ACC112 (cell line): ENCODE results near the gene LRG1.

ENCODE experiments used
- H2AFZ ChIP-seq: fragments of 200-600 bp; sonication (generic); one replicate; pipeline ENCODE4 v1.6.0; 2017; ENCODE audit warnings: antibody characterized with exemption, low read length; ENCODE audit not compliant: unreplicated experiment
- H3K27ac ChIP-seq: fragments of 200-600 bp; sonication (generic); 2 replicates; pipeline ENCODE4 v1.5.1; 2014; ENCODE audit warnings: low read depth, mild to moderate bottlenecking, antibody characterized with exemption, low read length, moderate library complexity
- H3K27me3 ChIP-seq: fragments of 200-600 bp; sonication (generic); 2 replicates; pipeline ENCODE4 v1.6.1; 2014; ENCODE audit warnings: mild to moderate bottlenecking, antibody characterized with exemption, low read length, moderate library complexity, mixed read lengths; ENCODE audit not compliant: insufficient read depth
- H3K36me3 ChIP-seq: fragments of 200-600 bp; sonication (generic); 2 replicates; pipeline ENCODE4 v1.6.1; 2016; ENCODE audit warnings: mild to moderate bottlenecking, antibody characterized with exemption, low read length, moderate library complexity, mixed read lengths; ENCODE audit not compliant: insufficient read depth
- H3K4me1 ChIP-seq: fragments of 200-600 bp; sonication (generic); one replicate; pipeline ENCODE4 v1.6.1; 2016; ENCODE audit warnings: low read length, mixed read lengths; ENCODE audit not compliant: insufficient read depth, unreplicated experiment, control insufficient read depth
- H3K4me3 ChIP-seq: fragments of 200-600 bp; sonication (generic); 2 replicates; pipeline ENCODE4 v1.5.1; 2014; ENCODE audit warnings: mild to moderate bottlenecking, low read depth, low read length
- H3K79me2 ChIP-seq: fragments of 200-600 bp; sonication (generic); one replicate; pipeline ENCODE4 v1.6.0; 2016; ENCODE audit warnings: low read length; ENCODE audit not compliant: control insufficient read depth, unreplicated experiment, insufficient read depth

The LRG1 gene

DNA sequence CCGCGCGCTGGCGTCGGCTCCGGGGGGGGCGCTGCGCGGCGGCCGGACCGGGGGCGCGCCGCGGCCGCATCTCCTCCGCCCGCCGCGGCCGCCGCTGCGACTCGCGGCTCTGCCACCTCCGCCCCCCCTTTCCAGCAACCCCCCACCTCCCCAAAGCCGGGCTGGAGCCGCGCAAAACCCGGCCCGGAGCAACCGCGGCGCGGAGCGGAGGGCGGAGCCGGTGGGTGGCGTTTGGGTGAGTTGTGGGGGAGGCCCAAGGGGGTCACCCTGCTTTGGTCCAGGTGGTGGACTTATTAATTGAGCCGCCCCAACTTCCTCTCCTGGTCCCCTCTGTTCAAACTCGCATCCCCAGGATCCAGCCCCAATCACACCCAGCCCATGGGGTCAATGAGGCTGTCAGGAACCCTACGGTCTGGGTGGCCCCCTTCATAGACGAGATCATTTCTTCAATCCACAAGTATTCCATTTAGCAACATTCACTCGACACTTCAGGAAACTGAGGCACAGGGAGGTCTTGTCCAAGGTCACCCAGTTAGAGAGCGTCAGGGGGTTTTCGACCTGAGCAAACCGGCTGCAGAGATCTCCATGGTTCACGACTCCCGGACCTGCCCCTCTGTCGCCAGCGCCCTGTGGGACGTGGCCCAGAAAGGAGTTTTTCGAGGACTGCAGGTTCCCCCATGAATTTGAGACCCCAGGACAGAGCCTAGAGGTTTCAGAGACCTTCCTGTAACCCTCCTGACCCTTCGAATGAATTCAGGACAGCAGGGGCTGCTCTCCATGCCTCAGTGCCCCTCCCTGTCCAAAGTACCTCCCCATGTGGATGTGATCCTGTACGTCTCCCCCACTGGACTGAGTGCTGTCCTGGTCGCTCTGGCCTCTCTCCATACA, 42.1 kb upstream of the LRG1 start:
- peaks cover 36% of the 10 kb centered on the region for H3K27me3 ChIP-seq
- no peaks in the 10 kb centered on the region for H3K79me2 ChIP-seq
- no peak overlapping the region for H2AFZ ChIP-seq
- no peaks in the 10 kb centered on the region for H3K4me1 ChIP-seq
- H3K36me3 ChIP-seq, result no peaks in the 10 kb centered on the region
- no peak overlapping the region for H3K4me3 ChIP-seq
- H3K27ac ChIP-seq, result no peak overlapping the region

DNA sequence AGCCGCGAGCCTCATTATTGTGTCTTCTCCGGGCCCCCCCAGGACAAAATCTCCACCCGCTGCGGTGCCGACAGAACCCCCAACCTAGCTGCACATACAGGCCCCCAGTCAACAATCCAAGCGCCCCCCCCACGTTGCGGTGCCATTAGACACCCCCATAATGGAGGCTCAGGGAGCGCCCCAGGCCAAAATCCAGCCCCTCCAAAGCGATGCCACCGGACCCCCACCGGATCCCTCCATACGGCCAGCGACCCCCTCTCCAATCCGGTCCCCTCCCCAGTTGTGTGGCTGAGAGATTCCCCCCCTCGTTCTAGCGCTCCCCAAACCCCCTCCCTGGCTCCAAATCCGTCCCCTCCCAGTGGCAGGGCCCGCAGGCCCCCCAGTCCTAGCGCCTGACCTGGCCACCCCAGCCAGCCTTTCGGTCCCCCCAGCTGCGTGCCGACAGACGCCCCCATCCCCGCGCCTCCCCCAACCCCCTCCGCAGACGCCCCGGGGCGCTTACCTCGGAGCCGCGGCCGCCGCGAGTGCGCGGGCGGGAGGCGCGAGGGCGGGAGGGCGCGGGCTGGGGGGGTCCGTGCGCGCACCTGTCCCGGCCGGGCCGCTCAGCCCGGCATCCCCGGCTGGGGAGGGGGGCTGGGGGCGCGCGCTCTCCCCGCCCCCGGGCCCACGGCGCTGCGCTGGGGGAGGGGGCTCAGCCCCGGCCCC, 41.3 kb upstream of the LRG1 start:
- no peaks in the 10 kb centered on the region for H3K79me2 ChIP-seq
- H3K36me3 ChIP-seq, result no peaks in the 10 kb centered on the region
- no peak overlapping the region for H2AFZ ChIP-seq
- H3K27me3 ChIP-seq, result peaks cover 36% of the 10 kb centered on the region
- no peak overlapping the region for H3K27ac ChIP-seq
- no peak overlapping the region for H3K4me3 ChIP-seq
- no peaks in the 10 kb centered on the region for H3K4me1 ChIP-seq

DNA sequence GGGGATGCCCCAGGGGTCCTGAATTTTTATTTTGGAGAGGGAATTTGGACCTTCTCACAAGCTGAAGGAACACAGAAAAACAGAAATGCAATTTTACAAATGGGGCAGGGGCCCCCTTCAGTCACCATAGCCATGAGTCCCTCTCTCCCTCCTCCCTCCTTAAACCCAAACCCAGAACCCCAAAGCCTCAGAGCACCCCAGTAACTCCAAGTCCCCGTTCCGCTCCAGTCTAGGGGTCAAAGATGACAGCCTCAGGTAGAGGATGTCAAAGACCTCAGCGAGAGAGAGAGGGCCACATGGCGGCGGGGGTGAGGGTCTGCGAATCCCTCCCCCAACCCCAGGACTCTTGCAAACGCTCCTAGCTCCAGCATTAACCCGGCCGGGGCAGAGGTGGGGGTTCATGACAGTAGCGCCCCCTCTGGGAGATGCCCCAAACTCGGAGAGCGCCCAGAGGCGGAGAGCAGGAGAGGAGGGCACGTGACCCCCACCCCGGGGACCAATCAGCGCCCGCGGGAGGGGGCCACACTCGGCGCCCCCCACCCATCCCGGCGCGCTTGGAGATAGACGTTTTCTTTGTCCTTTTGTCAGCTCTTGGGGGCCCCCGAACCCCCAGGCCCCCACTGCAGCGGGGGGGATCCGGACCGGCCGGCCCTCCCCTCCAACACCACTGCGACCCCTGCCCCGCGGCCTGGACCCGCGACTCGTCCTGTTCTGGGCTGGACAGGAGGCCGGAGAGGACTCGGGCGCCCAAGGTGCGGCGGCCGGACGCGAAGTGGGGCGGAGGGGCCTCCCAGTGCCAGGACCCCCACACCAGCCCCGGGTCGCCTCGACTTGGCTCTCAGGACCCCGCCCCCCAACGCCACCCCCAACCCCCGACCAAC, 40.4 kb upstream of the LRG1 start:
- no peak overlapping the region for H3K27ac ChIP-seq
- H3K4me3 ChIP-seq, result no peak overlapping the region
- peaks cover 6% of the 10 kb centered on the region for H3K4me1 ChIP-seq
- H3K27me3 ChIP-seq, result peaks cover 33% of the 10 kb centered on the region
- no peaks in the 10 kb centered on the region for H3K36me3 ChIP-seq
- no peak overlapping the region for H2AFZ ChIP-seq
- H3K79me2 ChIP-seq, result no peaks in the 10 kb centered on the region

DNA sequence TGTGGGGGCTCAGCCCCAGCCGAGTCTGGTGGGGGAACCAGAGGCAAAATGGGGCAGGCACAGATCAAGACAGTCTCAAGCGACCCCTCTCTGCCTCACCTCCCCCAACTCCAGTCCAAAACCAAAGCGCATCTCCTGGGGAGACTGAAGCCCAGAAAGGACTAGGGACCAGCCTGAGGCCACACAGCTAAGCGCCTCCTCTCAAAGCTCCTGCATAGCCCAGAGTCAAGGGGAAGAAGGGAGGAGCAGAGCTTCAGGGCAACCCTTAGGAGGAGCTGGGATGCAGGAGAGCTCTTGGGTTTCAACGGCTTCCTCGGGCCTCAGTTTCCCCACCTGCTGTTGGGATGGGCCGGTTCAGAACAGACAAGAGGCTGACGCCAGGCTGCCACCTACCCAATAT, 39.6 kb upstream of the LRG1 start:
- H3K79me2 ChIP-seq, result no peaks in the 10 kb centered on the region
- no peak overlapping the region for H3K4me3 ChIP-seq
- no peaks in the 10 kb centered on the region for H3K36me3 ChIP-seq
- peaks cover 24% of the 10 kb centered on the region for H3K27me3 ChIP-seq
- no peak overlapping the region for H2AFZ ChIP-seq
- no peak overlapping the region for H3K27ac ChIP-seq
- H3K4me1 ChIP-seq, result peaks cover 14% of the 10 kb centered on the region

DNA sequence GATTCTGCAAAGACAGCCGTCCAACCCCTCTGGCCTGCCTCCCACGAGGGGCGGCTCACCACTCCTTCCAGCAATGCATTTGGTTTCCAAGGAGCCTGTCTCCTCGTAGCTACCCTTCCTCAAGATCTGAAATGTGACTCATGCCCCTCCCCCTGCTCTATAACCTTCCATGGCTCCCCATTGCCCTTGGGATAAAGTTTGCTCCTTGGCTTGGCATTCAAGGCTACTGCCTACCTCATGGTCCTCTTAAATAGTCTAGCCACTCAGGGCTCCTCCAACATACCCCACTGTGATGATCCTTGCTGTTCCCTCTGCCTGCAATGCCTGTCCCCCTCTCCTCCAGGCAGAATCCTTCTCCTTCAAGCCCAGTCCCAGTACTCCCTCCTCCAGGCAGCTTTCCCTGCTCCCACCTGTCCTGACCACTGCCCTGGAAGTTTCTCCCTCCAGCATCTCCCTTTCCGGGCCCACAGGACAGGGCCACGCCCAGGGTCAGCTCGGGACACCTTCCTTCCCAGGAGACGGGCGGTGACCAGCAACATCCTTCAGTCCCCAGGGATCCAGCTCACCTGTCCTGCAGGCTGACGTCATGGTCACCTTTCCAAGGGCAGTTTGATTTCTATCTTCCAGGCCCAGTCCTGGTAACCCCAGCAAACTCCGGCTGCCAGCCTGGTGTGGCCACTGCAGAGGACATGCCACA, 38.9 kb upstream of the LRG1 start:
- peaks cover 22% of the 10 kb centered on the region for H3K27me3 ChIP-seq
- H2AFZ ChIP-seq, result no peak overlapping the region
- H3K4me1 ChIP-seq, result peaks cover 15% of the 10 kb centered on the region
- H3K79me2 ChIP-seq, result no peaks in the 10 kb centered on the region
- H3K4me3 ChIP-seq, result no peak overlapping the region
- H3K27ac ChIP-seq, result no peak overlapping the region
- H3K36me3 ChIP-seq, result no peaks in the 10 kb centered on the region

DNA sequence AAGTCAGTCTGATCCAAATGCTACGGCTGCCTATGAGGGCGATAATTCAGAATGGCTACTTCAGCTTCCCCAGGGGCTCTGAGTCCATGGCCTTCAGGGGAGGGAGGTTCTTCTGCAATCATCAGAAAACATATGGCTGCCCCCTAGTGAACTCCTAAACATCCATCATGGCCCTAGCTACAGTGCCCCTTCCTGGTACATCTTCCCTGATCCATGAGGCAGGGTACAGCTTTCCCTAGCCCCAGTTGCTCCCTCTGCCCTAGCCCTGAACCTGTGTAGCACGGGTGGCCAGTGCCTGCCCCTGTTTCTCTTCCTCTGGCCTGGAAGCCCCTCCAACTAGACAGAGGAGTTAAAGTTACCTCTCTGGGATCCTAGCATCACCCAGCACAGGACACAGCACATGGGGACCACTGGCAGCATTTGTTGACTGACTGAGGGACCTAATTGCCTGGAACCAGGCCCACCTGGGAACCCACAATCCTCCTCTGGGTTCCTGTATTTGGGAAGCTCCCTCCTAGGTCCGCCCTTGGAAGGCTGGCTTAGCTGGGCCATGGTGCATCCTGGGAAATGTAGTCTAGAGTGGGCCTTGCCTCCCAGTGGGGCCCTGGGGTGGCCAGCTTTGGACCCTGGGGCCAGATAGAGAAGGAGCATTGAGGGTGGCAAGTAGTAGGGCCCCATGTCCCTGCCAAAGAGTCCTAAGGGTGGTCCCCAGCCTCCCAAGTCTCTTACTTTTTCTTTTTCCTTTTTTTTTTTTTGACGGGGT, 37.4 kb upstream of the LRG1 start:
- Histone ChIP-seq H3K4me1 (peaks cover 15% of the 10 kb centered on the region), H3K27me3 (peaks cover 20% of the 10 kb centered on the region), H3K79me2 (no peaks in the 10 kb centered on the region), H3K4me3 (no peak overlapping the region), H3K36me3 (no peaks in the 10 kb centered on the region), H3K27ac (no peak overlapping the region), H2AFZ (no peak overlapping the region)

DNA sequence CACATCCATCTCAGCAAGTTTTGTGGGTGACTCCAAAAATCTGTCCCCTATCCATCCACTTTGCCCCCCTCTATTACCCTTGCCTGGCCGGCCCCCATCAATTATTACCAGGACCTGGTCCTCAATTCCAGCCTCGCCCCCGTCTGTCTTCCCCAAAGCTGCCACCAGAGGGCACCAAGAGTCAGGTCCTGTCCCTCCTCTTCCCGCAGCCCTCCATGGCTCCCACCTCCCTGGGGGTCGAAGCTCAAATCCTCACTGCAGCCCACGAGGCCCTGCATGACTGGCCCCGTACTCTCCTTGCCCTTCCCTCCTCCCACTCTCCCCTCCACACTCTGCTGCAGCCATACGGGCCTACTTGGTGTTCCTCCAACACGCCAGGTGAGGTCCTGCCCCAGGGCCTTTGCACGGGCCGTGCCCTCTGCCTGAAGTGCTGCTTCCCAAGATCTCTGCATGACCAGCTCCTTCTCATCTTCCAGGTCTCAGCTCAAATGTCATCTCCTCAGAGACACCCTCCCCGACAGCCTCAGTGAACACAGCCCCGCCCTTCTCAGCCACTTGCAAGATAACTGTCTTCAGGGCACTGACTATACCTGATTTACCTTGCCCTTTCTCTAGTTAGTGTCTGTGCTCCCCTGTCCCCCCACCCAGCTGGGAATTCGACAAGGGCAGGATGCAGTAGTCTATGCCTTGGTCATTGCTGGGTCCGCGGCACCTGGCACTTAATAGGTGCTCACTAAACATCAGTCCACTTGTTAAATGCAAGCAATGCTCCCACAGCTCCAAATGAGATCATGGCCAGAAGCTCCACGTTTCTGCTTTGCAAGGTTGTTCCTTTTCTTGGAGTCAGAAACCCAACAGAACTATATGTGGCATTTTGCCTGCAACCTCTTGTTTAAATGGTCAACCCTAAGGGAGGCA, 36.4 kb upstream of the LRG1 start:
- Histone ChIP-seq H2AFZ (no peak overlapping the region), H3K4me3 (no peak overlapping the region), H3K79me2 (no peaks in the 10 kb centered on the region), H3K27me3 (peaks cover 15% of the 10 kb centered on the region), H3K4me1 (peaks cover 15% of the 10 kb centered on the region), H3K36me3 (no peaks in the 10 kb centered on the region), H3K27ac (peak overlapping the region; percentile 76)

DNA sequence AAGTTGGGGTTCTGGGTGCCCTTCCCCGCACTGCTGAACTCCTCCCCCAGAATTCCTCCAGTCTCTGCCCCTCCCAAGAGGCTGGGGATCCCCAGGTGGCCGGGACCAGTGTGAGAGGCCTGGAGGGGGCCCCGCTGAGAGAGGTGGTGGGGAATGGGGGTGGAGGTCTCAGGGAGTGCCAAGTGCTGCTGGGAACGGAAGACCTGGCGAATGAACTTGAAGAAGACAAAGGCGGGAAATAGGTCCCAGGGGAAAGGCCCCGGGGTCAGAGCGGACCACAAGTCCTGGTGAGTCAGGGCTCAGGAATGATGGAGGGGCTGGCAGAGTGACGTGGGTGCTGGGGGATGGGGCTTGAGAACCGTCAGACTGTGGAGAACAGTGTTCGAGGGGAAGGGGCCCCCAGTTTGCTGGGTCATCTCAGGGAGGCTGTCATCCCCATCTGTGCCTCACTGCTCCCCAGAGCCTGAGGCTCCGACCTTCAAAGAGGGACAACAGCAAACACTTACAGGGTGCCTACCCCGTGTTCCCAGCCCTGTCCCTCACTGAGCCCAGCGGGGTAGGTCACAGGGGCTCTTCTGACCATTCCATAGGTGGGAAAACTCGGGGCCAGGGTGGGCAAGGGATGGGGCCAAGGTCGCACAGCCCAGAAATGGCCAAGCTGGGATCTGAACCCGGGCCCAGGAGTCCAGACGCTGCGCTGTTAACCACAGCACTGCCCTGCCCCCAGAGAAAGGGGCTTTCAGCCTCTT, 35.6 kb upstream of the LRG1 start:
- Histone ChIP-seq H3K27ac (peak overlapping the region; percentile 76), H3K79me2 (no peaks in the 10 kb centered on the region), H2AFZ (no peak overlapping the region), H3K27me3 (peaks cover 10% of the 10 kb centered on the region), H3K36me3 (no peaks in the 10 kb centered on the region), H3K4me1 (peaks cover 15% of the 10 kb centered on the region), H3K4me3 (0 out of 2 replicates have a peak overlapping the region, but pooled peaks have one; percentile 18)
